ENCODE results near the gene CMSS1. TPM values are rescaled to one million over a fixed set of nuclear protein-coding genes. Genes with fewer than 3 reads are reported as not detected.

The CMSS1 gene
- polyA plus RNA-seq, 1 donor = 20.2 TPM

GRCh38 chr3:99863002-99863401, 45.3 kb downstream of the CMSS1 start:
- no CpG with 5 or more reads among the region's 6 CpGs for WGBS (ENCODE audit: insufficient coverage, low lambda C conversion rate)
- H3K27ac ChIP-seq (ENCODE audit: low read length) = no peak overlapping the region
- no peaks in the 10 kb centered on the region for H3K4me1 ChIP-seq (ENCODE audit: control insufficient read depth, insufficient read depth, low read length)
- H3K9me3 ChIP-seq (ENCODE audit: control insufficient read depth, low read depth, low read length) = no peaks in the 10 kb centered on the region
- H3K27me3 ChIP-seq (ENCODE audit: control insufficient read depth, insufficient read depth, low read length) = no peaks in the 10 kb centered on the region
- H3K36me3 ChIP-seq (ENCODE audit: control insufficient read depth, insufficient read depth, low read length) = peaks cover 27% of the 10 kb centered on the region
- no peak for DNase-seq
- no peak overlapping the region for H3K4me3 ChIP-seq (ENCODE audit: low read length)

- Histone ChIP-seq H3K36me3 (ENCODE audit: control insufficient read depth, insufficient read depth, low read length) (peaks cover 31% of the 10 kb centered on the region), H3K27me3 (ENCODE audit: control insufficient read depth, insufficient read depth, low read length) (no peaks in the 10 kb centered on the region), H3K27ac (ENCODE audit: low read length) (no peak overlapping the region), H3K4me3 (ENCODE audit: low read length) (no peak overlapping the region), H3K4me1 (ENCODE audit: control insufficient read depth, insufficient read depth, low read length) (no peaks in the 10 kb centered on the region), H3K9me3 (ENCODE audit: control insufficient read depth, low read depth, low read length) (no peaks in the 10 kb centered on the region)
- DNase-seq = no peak
- 67% methylated on average over 1 of the region's 2 CpGs for WGBS (ENCODE audit: insufficient coverage, low lambda C conversion rate)
Measured at GRCh38 chr3:99863588-99863987, 45.9 kb downstream of the CMSS1 start.

- H3K4me3 ChIP-seq (ENCODE audit: low read length) = no peak overlapping the region
- H3K9me3 ChIP-seq (ENCODE audit: control insufficient read depth, low read depth, low read length) = no peaks in the 10 kb centered on the region
- H3K27me3 ChIP-seq (ENCODE audit: control insufficient read depth, insufficient read depth, low read length) = no peaks in the 10 kb centered on the region
- peaks cover 28% of the 10 kb centered on the region for H3K36me3 ChIP-seq (ENCODE audit: control insufficient read depth, insufficient read depth, low read length)
- DNase-seq = no peak
- WGBS (ENCODE audit: insufficient coverage, low lambda C conversion rate) = no CpG with 5 or more reads among the region's 2 CpGs
- no peaks in the 10 kb centered on the region for H3K4me1 ChIP-seq (ENCODE audit: control insufficient read depth, insufficient read depth, low read length)
- H3K27ac ChIP-seq (ENCODE audit: low read length) = no peak overlapping the region
Measured at GRCh38 chr3:99864289-99864688, 46.6 kb downstream of the CMSS1 start.

GRCh38 chr3:99865321-99865720, 47.7 kb downstream of the CMSS1 start:
- no peak for DNase-seq
- Histone ChIP-seq H3K9me3 (ENCODE audit: control insufficient read depth, low read depth, low read length) (no peaks in the 10 kb centered on the region), H3K27ac (ENCODE audit: low read length) (no peak overlapping the region), H3K4me3 (ENCODE audit: low read length) (no peak overlapping the region), H3K4me1 (ENCODE audit: control insufficient read depth, insufficient read depth, low read length) (peaks cover 7% of the 10 kb centered on the region), H3K27me3 (ENCODE audit: control insufficient read depth, insufficient read depth, low read length) (no peaks in the 10 kb centered on the region), H3K36me3 (ENCODE audit: control insufficient read depth, insufficient read depth, low read length) (peaks cover 28% of the 10 kb centered on the region)
- no CpG with 5 or more reads among the region's 1 CpG for WGBS (ENCODE audit: insufficient coverage, low lambda C conversion rate)

GRCh38 chr3:99866261-99866761, 48.6 kb downstream of the CMSS1 start:
- DNase-seq = peak in 1 of 2 donors; percentile 16
- Histone ChIP-seq H3K27ac (ENCODE audit: low read length) (no peak overlapping the region), H3K4me1 (ENCODE audit: control insufficient read depth, insufficient read depth, low read length) (peaks cover 15% of the 10 kb centered on the region), H3K4me3 (ENCODE audit: low read length) (no peak overlapping the region), H3K27me3 (ENCODE audit: control insufficient read depth, insufficient read depth, low read length) (no peaks in the 10 kb centered on the region), H3K36me3 (ENCODE audit: control insufficient read depth, insufficient read depth, low read length) (peaks cover 25% of the 10 kb centered on the region), H3K9me3 (ENCODE audit: control insufficient read depth, low read depth, low read length) (no peaks in the 10 kb centered on the region)
- WGBS (ENCODE audit: insufficient coverage, low lambda C conversion rate) = 100% methylated on average over 1 of the region's 3 CpGs

GRCh38 chr3:99867594-99868310, 50.1 kb downstream of the CMSS1 start:
- Histone ChIP-seq H3K4me1 (ENCODE audit: control insufficient read depth, insufficient read depth, low read length) (peaks cover 28% of the 10 kb centered on the region), H3K36me3 (ENCODE audit: control insufficient read depth, insufficient read depth, low read length) (peaks cover 16% of the 10 kb centered on the region), H3K27ac (ENCODE audit: low read length) (peak overlapping the region; percentile 0)

GRCh38 chr3:99868311-99868646, 50.6 kb downstream of the CMSS1 start:
- Histone ChIP-seq H3K9me3 (ENCODE audit: control insufficient read depth, low read depth, low read length) (no peaks in the 10 kb centered on the region), H3K4me3 (ENCODE audit: low read length) (no peak overlapping the region), H3K4me1 (ENCODE audit: control insufficient read depth, insufficient read depth, low read length) (peaks cover 32% of the 10 kb centered on the region), H3K27ac (ENCODE audit: low read length) (peak overlapping the region; percentile 0), H3K36me3 (ENCODE audit: control insufficient read depth, insufficient read depth, low read length) (peaks cover 11% of the 10 kb centered on the region), H3K27me3 (ENCODE audit: control insufficient read depth, insufficient read depth, low read length) (no peaks in the 10 kb centered on the region)
- DNase-seq = peak in 1 of 2 donors; percentile 16
- WGBS (ENCODE audit: insufficient coverage, low lambda C conversion rate) = no CpG with 5 or more reads among the region's 1 CpG

More at GRCh38 chr3:99867594-99868310, 50.1 kb downstream of the CMSS1 start:
- H3K27me3 ChIP-seq (ENCODE audit: control insufficient read depth, insufficient read depth, low read length) = no peaks in the 10 kb centered on the region
- H3K4me3 ChIP-seq (ENCODE audit: low read length) = no peak overlapping the region
- no peaks in the 10 kb centered on the region for H3K9me3 ChIP-seq (ENCODE audit: control insufficient read depth, low read depth, low read length)
- no peak for DNase-seq
- 80% methylated on average over 2 of the region's 3 CpGs for WGBS (ENCODE audit: insufficient coverage, low lambda C conversion rate)

GRCh38 chr3:99869621-99870020, 52.0 kb downstream of the CMSS1 start:
- no peak for DNase-seq
- peaks cover 8% of the 10 kb centered on the region for H3K36me3 ChIP-seq (ENCODE audit: control insufficient read depth, insufficient read depth, low read length)
- peak overlapping the region; percentile 76 for H3K27ac ChIP-seq (ENCODE audit: low read length)
- H3K27me3 ChIP-seq (ENCODE audit: control insufficient read depth, insufficient read depth, low read length) = no peaks in the 10 kb centered on the region
- H3K4me3 ChIP-seq (ENCODE audit: low read length) = no peak overlapping the region
- peaks cover 38% of the 10 kb centered on the region for H3K4me1 ChIP-seq (ENCODE audit: control insufficient read depth, insufficient read depth, low read length)
- WGBS (ENCODE audit: insufficient coverage, low lambda C conversion rate) = no CpG with 5 or more reads among the region's 1 CpG
- no peaks in the 10 kb centered on the region for H3K9me3 ChIP-seq (ENCODE audit: control insufficient read depth, low read depth, low read length)

- peaks cover 8% of the 10 kb centered on the region for H3K36me3 ChIP-seq (ENCODE audit: control insufficient read depth, insufficient read depth, low read length)
- no peak overlapping the region for H3K4me3 ChIP-seq (ENCODE audit: low read length)
- H3K27me3 ChIP-seq (ENCODE audit: control insufficient read depth, insufficient read depth, low read length) = no peaks in the 10 kb centered on the region
- no CpG with 5 or more reads among the region's 2 CpGs for WGBS (ENCODE audit: insufficient coverage, low lambda C conversion rate)
- DNase-seq = peak in 1 of 2 donors; percentile 17
- H3K4me1 ChIP-seq (ENCODE audit: control insufficient read depth, insufficient read depth, low read length) = peaks cover 38% of the 10 kb centered on the region
- no peaks in the 10 kb centered on the region for H3K9me3 ChIP-seq (ENCODE audit: control insufficient read depth, low read depth, low read length)
- H3K27ac ChIP-seq (ENCODE audit: low read length) = peak overlapping the region; percentile 76
Measured at GRCh38 chr3:99870712-99871111, 53.0 kb downstream of the CMSS1 start.

- peak overlapping the region; percentile 76 for H3K27ac ChIP-seq (ENCODE audit: low read length)
- H3K4me1 ChIP-seq (ENCODE audit: control insufficient read depth, insufficient read depth, low read length) = peaks cover 38% of the 10 kb centered on the region
- DNase-seq = peak; percentile 49 to 85
- peaks cover 8% of the 10 kb centered on the region for H3K36me3 ChIP-seq (ENCODE audit: control insufficient read depth, insufficient read depth, low read length)
- no peaks in the 10 kb centered on the region for H3K9me3 ChIP-seq (ENCODE audit: control insufficient read depth, low read depth, low read length)
- H3K4me3 ChIP-seq (ENCODE audit: low read length) = no peak overlapping the region
- WGBS (ENCODE audit: insufficient coverage, low lambda C conversion rate) = 38% methylated on average over 1 of the region's 4 CpGs
- no peaks in the 10 kb centered on the region for H3K27me3 ChIP-seq (ENCODE audit: control insufficient read depth, insufficient read depth, low read length)
Measured at GRCh38 chr3:99871231-99872045, 53.8 kb downstream of the CMSS1 start.
